Heart right ventricle (tissue), 16 donors: Measurements from ENCODE around the gene MTHFD1L. TPM values are rescaled to one million over a fixed set of nuclear protein-coding genes. Genes with fewer than 3 reads are reported as not detected.

Experiments used
- ATAC-seq, 8 donors: fragments of 200-7000 bp; cut with Tn5 transposase; one replicate each; pipeline ENCODE4 v1.9.1; 2020; ENCODE audit warnings: mild to moderate bottlenecking in 8 of 8, moderate library complexity in 8 of 8, moderate number of reproducible peaks in 1 of 8
- DNase-seq, 2 donors: peaks; one replicate each; pipeline ENCODE4 v3.0.0-alpha.2; 2020
- H3K27ac ChIP-seq, 10 donors: fragments of 200-600 bp; sonication (generic) in 2 of 10; one replicate each; pipeline versions ENCODE4 v1.5.0 to v1.8.0; 2020 to 2022; ENCODE audit warnings: mild to moderate bottlenecking in 3 of 10
- H3K27me3 ChIP-seq, 7 donors: fragments of 200-600 bp; one replicate each; pipeline ENCODE4 v1.8.0; 2021 to 2022; ENCODE audit warnings: mild to moderate bottlenecking in 2 of 7
- H3K36me3 ChIP-seq, 9 donors: fragments of 200-600 bp; sonication (generic) in 1 of 9; one replicate each; pipeline versions ENCODE4 v1.5.0 to v1.8.0; 2020 to 2022; ENCODE audit warnings: mild to moderate bottlenecking in 2 of 9
- H3K4me1 ChIP-seq, 9 donors: fragments of 200-600 bp; sonication (generic) in 1 of 9; one replicate each; pipeline versions ENCODE4 v1.5.0 to v1.8.0; 2020 to 2022; ENCODE audit warnings: mild to moderate bottlenecking in 4 of 9
- H3K4me3 ChIP-seq, 10 donors: fragments of 200-600 bp; sonication (generic) in 2 of 10; one replicate each; pipeline versions ENCODE4 v1.5.0 to v1.8.0; 2020 to 2022; ENCODE audit warnings: mild to moderate bottlenecking in 7 of 10, moderate library complexity in 2 of 10
- H3K9me3 ChIP-seq, 11 donors: fragments of 200-600 bp in 10 of 11; sonication (generic) in 2 of 11; one replicate each; pipeline versions ENCODE4 v1.5.0 to v1.8.0; 2013 to 2022; ENCODE audit warnings: mild to moderate bottlenecking in 2 of 11, control low read depth in 1 of 11, moderate library complexity in 1 of 11
- WGBS, 2 donors: extraction: QIAGEN DNeasy Blood & Tissue Kit; methylation state at CpG; one replicate each; pipeline ENCODE4 v1.1.7; 2013; ENCODE audit warnings: inconsistent platforms in 1 of 2; 5-methylcytosine and 5-hydroxymethylcytosine counted together
- intact Hi-C, 10 donors: fragments of 100-400 bp; cut with DNase I; formaldehyde crosslinking; loops; one replicate each; pipeline versions ENCODE4 v1.11.1 to v1.14.2; 2022
- polyA plus RNA-seq, 2 donors: library from polyadenylated mRNA; stranded (reverse); fragments of 200-250 nt; gene quantifications; one replicate each; pipeline ENCODE4 v1.2.3, GENCODE V29; 2013
- total RNA-seq, 10 donors: library from RNA; stranded (reverse); fragmentation: NEBNext Ultra II Directional in 3 of 10; extraction: Animal tissue kit (Norgen Biotek cat#: 25700) in 3 of 10; gene quantifications; one replicate each; pipeline versions ENCODE4 v1.2.1 to v1.2.4, GENCODE V29; 2021 to 2023
- TF ChIP-seq, protein P1 (sequence below), 9 donors: fragments of 200-600 bp; sonication (generic) in 2 of 9; IDR thresholded peaks; one replicate each; pipeline versions ENCODE4 v1.5.0 to v1.8.0; 2021 to 2022; ENCODE audit warnings: antibody characterized with exemption in 9 of 9, mild to moderate bottlenecking in 5 of 9, moderate library complexity in 1 of 9
- donor health status: Arrhythmogenic right ventricular cardiomyopathy.
- donor health status: ischemic (EF 13 %, LVEDD 7.1; RV severe dilation, severe dysfunction).
- donor health status: healthy with polysubstance abuse.
- donor health status: DM: no; HTN: yes; CAD: no.
- donor health status: DM: no; HTN: no; CAD: no.
- donor health status: ischemic (EF 25% LVEDD 6.9; RV normal size, moderate dysfunction).
- donor health status: ischemic (EF 25% LVEDD 5.7; RV mildly dilated, moderate dysfunction).
- donor health status: healthy.
- donor health status: DM: yes; HTN: yes; CAD: no.
- donor health status: Ischemic cardiomyopathy.
- donor health status: ischemic (EF 35%, LVEDD 5.7; RV mildly dilated, moderate dysfunction).
- donor health status: nonischemic (EF 11% LVEDD 7.7; RV severe dilation, severe dysfunction).
- donor health status: DM: yes; HTN: yes; CAD: no.
- donor health status: PGD.
- donor health status: ischemic (EF 29% LVEDD 5.4; RV normal size, mild dysfunction).
- donor health status: nonischemic (EF 23%, LVEDD 6.1; RV moderate dilation, normal function).

MTHFD1L gene
- total and polyA plus RNA-seq, 12 donors, result 1.2 to 10.8 (median 3.8) TPM

DNA sequence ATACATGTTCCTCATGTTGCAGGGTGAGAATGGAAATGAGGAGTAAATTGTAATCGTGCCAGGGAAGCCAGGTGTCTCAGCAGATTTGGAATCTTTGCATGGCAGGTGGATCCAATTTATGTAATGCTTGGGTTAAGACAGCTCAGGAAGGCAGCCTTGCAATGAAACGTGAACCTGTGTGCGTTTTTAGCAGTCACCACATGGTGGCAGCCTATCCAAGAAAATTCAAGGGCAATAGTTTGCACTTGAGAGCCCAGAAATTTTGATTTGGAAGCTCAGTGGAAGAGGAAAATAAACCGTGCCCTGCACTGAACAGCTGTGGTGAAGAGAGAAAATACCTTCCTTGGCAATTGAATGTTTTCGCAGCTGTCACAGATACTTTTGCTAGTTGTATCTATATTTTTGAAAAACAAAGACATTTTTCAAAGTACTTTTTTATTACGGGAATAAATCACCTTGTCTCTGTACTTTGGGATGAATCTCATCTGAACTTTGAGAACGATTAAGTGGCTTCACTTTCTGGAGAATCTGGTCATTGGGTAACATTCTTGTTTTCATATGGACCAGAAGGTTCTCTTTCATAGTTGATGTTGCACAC lies 26.5 kb downstream of the MTHFD1L start:
- 25% methylated on average over 7 of the region's 7 CpGs for WGBS, 2 donors
- ATAC-seq (peak; percentile 62 to 79 (median 75)), DNase-seq (peak; percentile 47 to 79)
- H3K9me3 ChIP-seq, result no peaks in the 10 kb centered on the region
- H3K4me3 ChIP-seq, result no peak overlapping the region
- intact Hi-C loops, result loop anchor here (1.0 to 10.0 kb wide), 11 partner anchors 113 to 583 kb away; no protein-coding TSS in a partner anchor
- peaks cover 0 to 22% (median 11%) of the 10 kb centered on the region in 9 donors for H3K4me1 ChIP-seq
- peaks cover 0 to 39% (median 0%) of the 10 kb centered on the region in 9 donors for H3K36me3 ChIP-seq
- H3K27me3 ChIP-seq, result no peaks in the 10 kb centered on the region
- TF ChIP-seq, protein P1, sequence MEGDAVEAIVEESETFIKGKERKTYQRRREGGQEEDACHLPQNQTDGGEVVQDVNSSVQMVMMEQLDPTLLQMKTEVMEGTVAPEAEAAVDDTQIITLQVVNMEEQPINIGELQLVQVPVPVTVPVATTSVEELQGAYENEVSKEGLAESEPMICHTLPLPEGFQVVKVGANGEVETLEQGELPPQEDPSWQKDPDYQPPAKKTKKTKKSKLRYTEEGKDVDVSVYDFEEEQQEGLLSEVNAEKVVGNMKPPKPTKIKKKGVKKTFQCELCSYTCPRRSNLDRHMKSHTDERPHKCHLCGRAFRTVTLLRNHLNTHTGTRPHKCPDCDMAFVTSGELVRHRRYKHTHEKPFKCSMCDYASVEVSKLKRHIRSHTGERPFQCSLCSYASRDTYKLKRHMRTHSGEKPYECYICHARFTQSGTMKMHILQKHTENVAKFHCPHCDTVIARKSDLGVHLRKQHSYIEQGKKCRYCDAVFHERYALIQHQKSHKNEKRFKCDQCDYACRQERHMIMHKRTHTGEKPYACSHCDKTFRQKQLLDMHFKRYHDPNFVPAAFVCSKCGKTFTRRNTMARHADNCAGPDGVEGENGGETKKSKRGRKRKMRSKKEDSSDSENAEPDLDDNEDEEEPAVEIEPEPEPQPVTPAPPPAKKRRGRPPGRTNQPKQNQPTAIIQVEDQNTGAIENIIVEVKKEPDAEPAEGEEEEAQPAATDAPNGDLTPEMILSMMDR (IDR thresholded peaks at IDR 0.05), result peak; percentile 74 to 93 (median 86)
- H3K27ac ChIP-seq, result no peak overlapping the region

DNA sequence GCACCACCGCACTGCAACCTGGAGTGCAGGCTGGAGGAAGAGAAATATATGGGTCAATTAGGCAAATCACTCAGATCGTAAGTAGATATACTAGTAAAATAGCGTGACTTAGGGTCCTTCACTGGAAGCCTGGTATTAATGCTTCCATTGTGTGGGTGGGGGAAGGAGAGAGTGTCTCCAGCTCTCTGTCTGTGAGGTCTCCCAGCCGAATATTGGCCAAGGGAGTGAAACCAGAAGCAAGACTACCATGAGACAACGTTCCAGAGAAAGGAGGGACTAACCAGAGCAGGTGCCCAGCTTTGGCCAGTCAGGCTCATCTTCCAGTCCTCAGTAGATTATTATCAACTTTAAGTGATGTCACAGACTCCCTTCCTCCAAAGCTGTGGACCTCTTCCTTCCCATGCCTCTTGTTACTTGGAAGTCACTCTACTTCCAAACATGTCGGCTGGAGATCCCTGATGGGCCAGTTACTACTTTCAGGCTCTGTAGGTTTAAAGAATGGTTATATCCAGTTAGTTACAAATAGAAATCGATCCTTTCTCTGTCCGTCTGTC lies 28.8 kb downstream of the MTHFD1L start:
- TF ChIP-seq, protein P1 (IDR thresholded peaks at IDR 0.05), result no peak
- Histone ChIP-seq H3K27ac (no peak overlapping the region), H3K4me1 (peaks cover 0 to 30% (median 11%) of the 10 kb centered on the region in 9 donors), H3K36me3 (peaks cover 0 to 20% (median 0%) of the 10 kb centered on the region in 9 donors), H3K27me3 (no peaks in the 10 kb centered on the region), H3K9me3 (no peaks in the 10 kb centered on the region), H3K4me3 (no peak overlapping the region)
- DNase-seq, result no peak
- no peak for ATAC-seq
- WGBS, 2 donors, result 82 to 87% methylated on average over 8 of the region's 8 CpGs
- intact Hi-C loops, result loop anchor here in 9 of 10 donors (1.0 to 10.0 kb wide), 9 partner anchors 111 to 581 kb away; no protein-coding TSS in a partner anchor

DNA sequence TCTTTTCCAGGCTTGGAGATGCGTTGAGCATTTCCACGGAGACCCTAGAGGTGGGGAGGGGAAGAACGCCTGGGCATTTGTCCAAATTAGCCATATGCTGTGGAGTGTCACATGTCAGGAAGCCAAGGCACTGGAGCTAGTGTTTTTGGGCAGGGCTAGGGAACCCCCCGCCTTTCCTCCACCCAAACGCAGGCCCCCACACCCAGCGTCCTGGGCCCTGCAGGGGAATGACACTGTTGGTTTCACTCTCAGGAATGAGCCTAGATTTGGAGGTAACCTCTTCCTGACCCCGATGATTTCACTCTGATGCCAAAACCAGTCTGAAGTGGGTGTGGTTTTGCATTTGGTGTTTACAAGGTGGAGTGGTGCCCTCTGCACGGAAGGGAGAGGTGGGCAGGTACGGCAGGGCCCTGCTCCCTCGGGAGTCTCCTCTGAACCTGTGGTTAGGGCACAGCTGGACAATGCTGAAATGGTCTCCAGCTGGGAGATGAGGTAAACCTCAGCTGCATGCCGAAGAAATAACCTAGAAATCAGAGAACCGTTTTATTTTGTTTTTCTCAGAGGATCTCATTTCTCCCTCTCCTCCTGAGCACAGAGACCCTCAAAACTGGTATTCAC lies 29.5 kb downstream of the MTHFD1L start:
- peak in 1 of 2 donors; percentile 19 for DNase-seq
- H3K36me3 ChIP-seq, result peaks cover 0 to 13% (median 0%) of the 10 kb centered on the region in 9 donors
- TF ChIP-seq, protein P1 (IDR thresholded peaks at IDR 0.05), result no peak
- ATAC-seq, result peak in 7 of 8 donors; percentile 37 to 61 (median 50)
- no peaks in the 10 kb centered on the region for H3K9me3 ChIP-seq
- peak overlapping the region in 5 of 10 donors; percentile 10 to 29 (median 24) for H3K4me3 ChIP-seq
- intact Hi-C loops, result loop anchor here in 9 of 10 donors (1.0 to 10.0 kb wide), 9 partner anchors 110 to 580 kb away; no protein-coding TSS in a partner anchor
- no peaks in the 10 kb centered on the region for H3K27me3 ChIP-seq
- H3K27ac ChIP-seq, result peak overlapping the region in 2 of 10 donors; percentile 12 to 14
- 29 to 35% methylated on average over 12 of the region's 12 CpGs for WGBS, 2 donors
- H3K4me1 ChIP-seq, result peaks cover 0 to 30% (median 11%) of the 10 kb centered on the region in 9 donors

DNA sequence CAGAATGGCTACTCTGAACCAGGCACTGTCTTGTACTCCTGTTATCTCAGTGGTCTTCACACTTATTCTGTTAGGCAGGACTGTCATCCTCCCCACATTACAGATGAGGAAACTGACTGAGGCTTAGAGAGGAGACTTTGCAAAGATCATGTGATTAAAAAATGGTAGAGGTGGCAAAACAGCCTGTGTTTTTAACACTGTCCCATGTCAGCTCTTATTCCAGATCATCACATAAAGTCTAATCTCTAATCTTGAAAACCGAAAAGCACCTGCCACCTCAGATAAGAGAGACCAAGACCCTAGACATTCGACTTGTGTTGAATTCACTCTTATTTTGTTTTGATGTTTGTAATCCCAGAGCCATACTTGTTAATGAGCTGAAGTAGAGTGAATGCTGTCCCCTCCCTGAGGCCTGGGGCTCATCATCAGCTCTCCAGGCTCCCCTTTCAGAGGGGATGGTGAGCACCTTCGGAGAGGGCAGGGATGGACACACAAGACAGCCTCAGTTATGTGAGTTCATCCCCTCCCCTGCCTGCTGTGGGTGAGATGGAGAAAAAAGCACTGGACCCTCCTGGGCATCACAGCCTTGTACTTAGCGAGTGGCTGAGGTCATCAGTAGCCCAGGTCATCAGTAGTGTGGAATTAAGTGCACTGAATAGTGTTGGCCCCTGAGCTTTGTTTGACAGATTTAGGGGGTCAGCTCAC lies 30.6 kb downstream of the MTHFD1L start:
- intact Hi-C loops, result loop anchor here in 6 of 10 donors (2.0 to 10.0 kb wide), 5 partner anchors 109 to 579 kb away; no protein-coding TSS in a partner anchor
- TF ChIP-seq, protein P1 (IDR thresholded peaks at IDR 0.05), result no peak

More for the DNA sequence above, 30.6 kb downstream of the MTHFD1L start:
- WGBS, 2 donors, result 68 to 71% methylated on average over 4 of the region's 4 CpGs
- DNase-seq (no peak), ATAC-seq (no peak)
- Histone ChIP-seq H3K27ac (no peak overlapping the region), H3K4me1 (peaks cover 0 to 30% (median 11%) of the 10 kb centered on the region in 9 donors), H3K36me3 (peaks cover 0 to 5% (median 0%) of the 10 kb centered on the region in 9 donors), H3K27me3 (no peaks in the 10 kb centered on the region), H3K9me3 (no peaks in the 10 kb centered on the region), H3K4me3 (no peak overlapping the region)
